Keratinocyte (primary cell): ENCODE data around the gene AQR.

Source experiments
- EZH2 ChIP-seq: IDR thresholded peaks from one replicate; pipeline ENCODE4 v1.6.1; 2012; ENCODE audit warnings: inconsistent platforms, mild to moderate bottlenecking, low read length, moderate library complexity
- TF ChIP-seq, protein P1 (sequence below), 3 experiments: IDR thresholded peaks in 1 of 3; conservative IDR thresholded peaks in 1 of 3; optimal IDR thresholded peaks in 1 of 3; 2 replicates in 2 of 3; 3 replicates in 1 of 3; pipeline versions ENCODE3 to v1.5.1; 2011; ENCODE audit warnings: low read length in 3 of 3, mild to moderate bottlenecking in 3 of 3, moderate library complexity in 2 of 3, control low read depth in 1 of 3, inconsistent platforms in 1 of 3; ENCODE audit not compliant: insufficient read depth in 2 of 3; ENCODE audit errors: extremely low read depth in 1 of 3

DNA sequence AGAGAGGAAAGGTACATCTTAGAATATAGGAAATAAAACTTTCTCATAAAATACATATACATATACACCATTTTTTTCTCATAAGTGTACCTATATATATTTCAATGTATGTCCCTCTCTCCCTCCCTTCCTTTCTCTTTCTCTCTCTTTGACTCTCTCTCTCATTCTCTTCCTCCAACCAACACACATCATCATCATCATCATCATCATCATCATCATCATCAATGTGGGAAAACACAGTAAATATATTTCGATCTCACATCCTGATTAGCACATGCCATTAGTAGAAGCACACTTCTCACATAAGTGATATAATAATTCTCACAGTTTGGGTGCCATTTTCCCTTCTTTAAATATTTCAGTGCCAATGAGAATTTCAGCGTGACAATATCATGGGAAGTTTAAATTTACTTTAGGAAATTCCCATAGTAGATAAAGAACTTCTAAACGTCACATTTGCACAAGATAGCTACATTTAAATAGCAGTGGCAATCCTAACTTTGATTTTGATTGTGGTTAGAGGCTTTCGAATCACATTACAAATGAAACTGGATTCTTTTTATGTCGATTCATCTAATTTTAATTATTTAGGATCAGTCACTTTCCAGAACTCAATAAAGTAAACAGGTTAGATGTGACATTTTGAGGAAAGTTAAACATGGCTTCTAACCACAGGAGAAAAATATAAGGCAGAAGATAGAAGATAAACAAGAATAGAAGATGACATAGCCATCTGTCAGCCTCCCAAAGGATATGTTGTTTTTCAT is 141.2 kb downstream of the AQR start:
- TF ChIP-seq, protein P1, sequence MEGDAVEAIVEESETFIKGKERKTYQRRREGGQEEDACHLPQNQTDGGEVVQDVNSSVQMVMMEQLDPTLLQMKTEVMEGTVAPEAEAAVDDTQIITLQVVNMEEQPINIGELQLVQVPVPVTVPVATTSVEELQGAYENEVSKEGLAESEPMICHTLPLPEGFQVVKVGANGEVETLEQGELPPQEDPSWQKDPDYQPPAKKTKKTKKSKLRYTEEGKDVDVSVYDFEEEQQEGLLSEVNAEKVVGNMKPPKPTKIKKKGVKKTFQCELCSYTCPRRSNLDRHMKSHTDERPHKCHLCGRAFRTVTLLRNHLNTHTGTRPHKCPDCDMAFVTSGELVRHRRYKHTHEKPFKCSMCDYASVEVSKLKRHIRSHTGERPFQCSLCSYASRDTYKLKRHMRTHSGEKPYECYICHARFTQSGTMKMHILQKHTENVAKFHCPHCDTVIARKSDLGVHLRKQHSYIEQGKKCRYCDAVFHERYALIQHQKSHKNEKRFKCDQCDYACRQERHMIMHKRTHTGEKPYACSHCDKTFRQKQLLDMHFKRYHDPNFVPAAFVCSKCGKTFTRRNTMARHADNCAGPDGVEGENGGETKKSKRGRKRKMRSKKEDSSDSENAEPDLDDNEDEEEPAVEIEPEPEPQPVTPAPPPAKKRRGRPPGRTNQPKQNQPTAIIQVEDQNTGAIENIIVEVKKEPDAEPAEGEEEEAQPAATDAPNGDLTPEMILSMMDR (optimal IDR thresholded peaks at IDR 0.05 in 1 of 3, IDR thresholded peaks at IDR 0.05 in 1 of 3, conservative IDR thresholded peaks at IDR 0.05 in 1 of 3; ENCODE audit: extremely low read depth in 1 of 3, insufficient read depth in 2 of 3, low read length in 3 of 3), result no peak
- no peak for TF ChIP-seq EZH2
